ENCODE data around the gene TEAD4. TPM values are rescaled to one million over a fixed set of nuclear protein-coding genes. Genes with fewer than 3 reads are reported as not detected.

The TEAD4 gene
- total RNA-seq, 2 donors from 2014 or later = 12.9 to 41.5 TPM

GRCh38 chr12:2957816-2958431, 1.3 kb upstream of the TEAD4 start:
- Histone ChIP-seq H3K9me3 (no peaks in the 10 kb centered on the region), H3K4me3 (peak overlapping the region in 1 of 2 donors; percentile 70), H3K4me1 (peaks cover 0 to 35% of the 10 kb centered on the region in 2 donors), H3K36me3 (no peaks in the 10 kb centered on the region), H3K27ac (peak overlapping the region; percentile 76 to 94), H3K27me3 (no peaks in the 10 kb centered on the region)
- TF ChIP-seq, protein P1, sequence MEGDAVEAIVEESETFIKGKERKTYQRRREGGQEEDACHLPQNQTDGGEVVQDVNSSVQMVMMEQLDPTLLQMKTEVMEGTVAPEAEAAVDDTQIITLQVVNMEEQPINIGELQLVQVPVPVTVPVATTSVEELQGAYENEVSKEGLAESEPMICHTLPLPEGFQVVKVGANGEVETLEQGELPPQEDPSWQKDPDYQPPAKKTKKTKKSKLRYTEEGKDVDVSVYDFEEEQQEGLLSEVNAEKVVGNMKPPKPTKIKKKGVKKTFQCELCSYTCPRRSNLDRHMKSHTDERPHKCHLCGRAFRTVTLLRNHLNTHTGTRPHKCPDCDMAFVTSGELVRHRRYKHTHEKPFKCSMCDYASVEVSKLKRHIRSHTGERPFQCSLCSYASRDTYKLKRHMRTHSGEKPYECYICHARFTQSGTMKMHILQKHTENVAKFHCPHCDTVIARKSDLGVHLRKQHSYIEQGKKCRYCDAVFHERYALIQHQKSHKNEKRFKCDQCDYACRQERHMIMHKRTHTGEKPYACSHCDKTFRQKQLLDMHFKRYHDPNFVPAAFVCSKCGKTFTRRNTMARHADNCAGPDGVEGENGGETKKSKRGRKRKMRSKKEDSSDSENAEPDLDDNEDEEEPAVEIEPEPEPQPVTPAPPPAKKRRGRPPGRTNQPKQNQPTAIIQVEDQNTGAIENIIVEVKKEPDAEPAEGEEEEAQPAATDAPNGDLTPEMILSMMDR (IDR thresholded peaks at IDR 0.05) = no peak
- no peak for DNase-seq (ENCODE audit: low spot score)

DNA sequence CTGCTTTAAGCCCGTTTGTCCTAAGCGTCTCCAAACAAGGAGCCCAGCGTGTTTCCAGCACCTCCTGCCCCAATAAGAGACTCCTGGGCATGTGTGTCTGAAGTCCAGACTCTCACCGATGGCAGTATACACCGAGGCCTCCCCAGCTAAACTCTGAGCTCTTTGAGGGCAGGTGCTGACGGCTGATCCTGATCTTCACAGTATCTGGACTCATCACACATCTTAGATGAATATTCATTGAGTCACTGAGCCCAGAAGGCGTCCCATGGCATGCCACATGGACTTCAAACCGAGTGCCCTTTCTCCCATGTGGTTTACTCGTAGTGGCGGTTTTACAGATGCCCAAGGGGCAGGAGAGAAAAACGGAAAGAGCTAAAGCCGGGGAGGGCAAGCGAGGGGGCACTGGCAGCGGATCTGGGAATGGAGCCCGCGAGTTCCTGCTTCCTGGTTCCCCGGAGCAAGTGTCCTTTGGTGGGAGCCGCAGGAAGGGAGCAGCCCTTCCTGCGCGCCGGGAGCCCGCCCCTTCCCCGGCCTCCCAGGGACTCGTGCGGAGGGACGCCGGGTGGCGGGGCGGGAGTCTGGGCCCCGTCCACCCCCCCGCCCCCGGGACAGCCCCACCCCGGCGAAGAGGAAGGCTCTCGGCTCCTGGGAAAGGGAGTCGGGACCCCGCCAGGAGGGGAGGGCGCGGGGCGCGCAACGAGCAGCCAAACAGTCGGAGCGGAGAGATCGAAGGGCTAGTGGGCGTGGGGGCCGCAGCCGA, 585 bp upstream of the TEAD4 start:
- H3K4me1 ChIP-seq = peaks cover 0 to 42% of the 10 kb centered on the region in 2 donors
- TF ChIP-seq, protein P1 (IDR thresholded peaks at IDR 0.05) = no peak
- H3K27me3 ChIP-seq = no peaks in the 10 kb centered on the region
- H3K9me3 ChIP-seq = no peaks in the 10 kb centered on the region
- H3K27ac ChIP-seq = peak overlapping the region; percentile 76 to 94
- no peak for DNase-seq (ENCODE audit: low spot score)
- no peaks in the 10 kb centered on the region for H3K36me3 ChIP-seq
- peak overlapping the region; percentile 58 to 70 for H3K4me3 ChIP-seq

GRCh38 chr12:2959505-2960389, 550 bp downstream of the TEAD4 start:
- TF ChIP-seq, protein P1 (IDR thresholded peaks at IDR 0.05) = no peak
- Histone ChIP-seq H3K9me3 (no peaks in the 10 kb centered on the region), H3K27ac (peak overlapping the region; percentile 70 to 94), H3K4me1 (peaks cover 0 to 48% of the 10 kb centered on the region in 2 donors), H3K27me3 (no peaks in the 10 kb centered on the region), H3K4me3 (peak overlapping the region; percentile 58 to 70), H3K36me3 (no peaks in the 10 kb centered on the region)
- DNase-seq (ENCODE audit: low spot score) = no peak

- no peak for DNase-seq (ENCODE audit: low spot score)
- Histone ChIP-seq H3K4me1 (peaks cover 0 to 52% of the 10 kb centered on the region in 2 donors), H3K4me3 (peak overlapping the region; percentile 58 to 70), H3K27ac (peak overlapping the region; percentile 70 to 94), H3K36me3 (no peaks in the 10 kb centered on the region), H3K27me3 (no peaks in the 10 kb centered on the region), H3K9me3 (no peaks in the 10 kb centered on the region)
- TF ChIP-seq, protein P1 (IDR thresholded peaks at IDR 0.05) = no peak
Observed at GRCh38 chr12:2960390-2960956, 1.3 kb downstream of the TEAD4 start.

DNA sequence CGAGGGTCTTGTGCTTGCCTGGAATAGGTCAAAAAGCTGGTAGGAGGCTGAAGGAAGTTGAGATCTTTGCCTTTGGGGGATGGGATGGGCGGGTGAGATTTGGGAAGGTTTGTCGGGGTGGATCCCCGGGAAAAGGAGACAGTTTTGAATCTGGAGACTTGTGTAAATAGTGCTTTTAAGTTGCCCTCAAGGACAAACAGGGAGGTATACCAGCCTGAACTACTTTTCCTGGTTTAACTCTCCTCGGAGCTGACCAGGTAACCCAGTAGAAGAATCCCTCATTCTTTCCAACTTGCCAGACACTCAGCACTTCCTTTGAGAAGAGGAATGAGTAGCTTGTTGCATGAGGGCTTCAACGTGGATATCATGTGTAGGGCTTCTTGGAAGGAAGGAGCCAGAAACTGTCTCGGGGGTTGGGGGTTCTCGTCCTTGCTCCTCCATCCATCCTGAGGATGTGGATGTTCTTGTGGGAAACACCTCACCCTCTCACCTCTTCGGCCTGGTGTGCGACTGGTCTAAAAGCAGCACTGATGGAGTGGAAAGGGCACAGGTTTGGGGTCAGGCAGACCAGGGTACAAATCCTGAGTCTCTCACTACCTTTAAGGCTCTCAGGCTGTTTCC, 1.9 kb downstream of the TEAD4 start:
- Histone ChIP-seq H3K9me3 (no peaks in the 10 kb centered on the region), H3K27ac (peak overlapping the region; percentile 70 to 94), H3K27me3 (no peaks in the 10 kb centered on the region), H3K4me1 (peaks cover 0 to 52% of the 10 kb centered on the region in 2 donors), H3K36me3 (no peaks in the 10 kb centered on the region), H3K4me3 (peak overlapping the region; percentile 58 to 70)
- TF ChIP-seq, protein P1 (IDR thresholded peaks at IDR 0.05) = no peak
- no peak for DNase-seq (ENCODE audit: low spot score)
